GM12865 (cell line): ENCODE results near the gene ADGRD2.

Source experiments
- DNase-seq: peaks from one replicate; pipeline ENCODE4 v3.0.0; 2010; ENCODE audit warnings: low read depth
- H3K4me3 ChIP-seq: 2 replicates; pipeline ENCODE4 v1.5.1; 2011; ENCODE audit warnings: mild to moderate bottlenecking, low read depth, low read length, control low read depth
- CTCF ChIP-seq: IDR thresholded peaks from 2 replicates; pipeline ENCODE4 v1.5.1; 2011; ENCODE audit warnings: low read length, control low read depth, low read depth, inconsistent platforms; ENCODE audit not compliant: insufficient read depth; ENCODE audit errors: missing control alignments

ADGRD2 gene

GRCh38 chr9:124510650-124511425 is 60.6 kb downstream of the ADGRD2 start:
- TF ChIP-seq CTCF: no peak
- H3K4me3 ChIP-seq: no peak overlapping the region
- DNase-seq: no peak

- TF ChIP-seq CTCF: no peak
- H3K4me3 ChIP-seq: no peak overlapping the region
- no peak for DNase-seq
Measured at GRCh38 chr9:124511426-124511840, 61.2 kb downstream of the ADGRD2 start.

- no peak overlapping the region for H3K4me3 ChIP-seq
- no peak for DNase-seq
- TF ChIP-seq CTCF: no peak
Measured at GRCh38 chr9:124511891-124512805, 61.9 kb downstream of the ADGRD2 start.

GRCh38 chr9:124512806-124513204 is 62.6 kb downstream of the ADGRD2 start:
- no peak for TF ChIP-seq CTCF
- H3K4me3 ChIP-seq: no peak overlapping the region
- no peak for DNase-seq

- no peak for TF ChIP-seq CTCF
- H3K4me3 ChIP-seq: no peak overlapping the region
- no peak for DNase-seq
Measured at GRCh38 chr9:124513376-124513994, 63.2 kb downstream of the ADGRD2 start.

- TF ChIP-seq CTCF: no peak
- DNase-seq: no peak
- no peak overlapping the region for H3K4me3 ChIP-seq
Measured at GRCh38 chr9:124514125-124514524, 63.9 kb downstream of the ADGRD2 start.
